ENCODE data around the gene BMP6. TPM values are rescaled to one million over a fixed set of nuclear protein-coding genes. Genes with fewer than 3 reads are reported as not detected.

Gene BMP6
- total RNA-seq, 1 donor, result 1.7 TPM

- no peak overlapping the region for H3K4me3 ChIP-seq (ENCODE audit: low read depth, low read length)
- no peak for DNase-seq (ENCODE audit: low read depth)
- TF ChIP-seq CTCF (IDR thresholded peaks at IDR 0.05; ENCODE audit: insufficient read depth, low read depth, low read length), result no peak
These were observed 181.3 kb downstream of the BMP6 start for GRCh38 chr6:7907159-7907558.

- DNase-seq (ENCODE audit: low read depth), result peak; percentile 53
- no peak for TF ChIP-seq CTCF (IDR thresholded peaks at IDR 0.05; ENCODE audit: insufficient read depth, low read depth, low read length)
- peak overlapping the region; percentile 64 for H3K4me3 ChIP-seq (ENCODE audit: low read depth, low read length)
These were observed 183.7 kb downstream of the BMP6 start for GRCh38 chr6:7909323-7910276.

GRCh38 chr6:7910298-7910653, 184.4 kb downstream of the BMP6 start:
- no peak for TF ChIP-seq CTCF (IDR thresholded peaks at IDR 0.05; ENCODE audit: insufficient read depth, low read depth, low read length)
- DNase-seq (ENCODE audit: low read depth), result no peak
- peak overlapping the region; percentile 64 for H3K4me3 ChIP-seq (ENCODE audit: low read depth, low read length)

- TF ChIP-seq CTCF (IDR thresholded peaks at IDR 0.05; ENCODE audit: insufficient read depth, low read depth, low read length), result no peak
- DNase-seq (ENCODE audit: low read depth), result peak; percentile 69
- H3K4me3 ChIP-seq (ENCODE audit: low read depth, low read length), result peak within 1 kb of the TSS; percentile 64
These were observed 184.9 kb downstream of the BMP6 start, which contains the start of gene TXNDC5 for GRCh38 chr6:7910654-7911344. TXNDC5 (minus strand) TSS chr6:7910788; CDS start chr6:7910776, 12 bp downstream.

GRCh38 chr6:7911345-7911725, 185.4 kb downstream of the BMP6 start:
- peak overlapping the region; percentile 64 for H3K4me3 ChIP-seq (ENCODE audit: low read depth, low read length)
- no peak for DNase-seq (ENCODE audit: low read depth)
- no peak for TF ChIP-seq CTCF (IDR thresholded peaks at IDR 0.05; ENCODE audit: insufficient read depth, low read depth, low read length)

- no peak for DNase-seq (ENCODE audit: low read depth)
- no peak for TF ChIP-seq CTCF (IDR thresholded peaks at IDR 0.05; ENCODE audit: insufficient read depth, low read depth, low read length)
- H3K4me3 ChIP-seq (ENCODE audit: low read depth, low read length), result no peak overlapping the region
These were observed 186.1 kb downstream of the BMP6 start for GRCh38 chr6:7912024-7912423.
